T-cell (primary cell): ENCODE measurements around the gene CEBPZOS. TPM values are rescaled to one million over a fixed set of nuclear protein-coding genes. Genes with fewer than 3 reads are reported as not detected.

Experiments
- ATAC-seq, 4 experiments: fragments of 200-7000 bp in 3 of 4; fragments of 150-1000 bp in 1 of 4; cut with Tn5 transposase; replicated peaks in 1 of 4; 1 replicate in 3 of 4; 2 replicates in 1 of 4; pipeline ENCODE4 v1.10.0; 2021; ENCODE audit warnings: moderate library complexity in 3 of 4, mild to moderate bottlenecking in 2 of 4, moderate number of reproducible peaks in 1 of 4
- CTCF ChIA-PET, 2 donors: fragments of 300-600 bp; sonication (Branson Sonifier 250); formaldehyde crosslinking; loops; one replicate each; lab custom pipeline; 2022; ENCODE audit warnings: antibody characterized with exemption in 2 of 2; lab: Charles Lee
- POLR2A ChIA-PET, 2 donors: fragments of 300-600 bp; sonication (Branson Sonifier 250); formaldehyde crosslinking; loops; one replicate each; lab custom pipeline; 2022; ENCODE audit warnings: antibody characterized with exemption in 2 of 2; lab: Charles Lee
- DNase-seq, 35 experiments: peaks; one replicate each; pipeline versions ENCODE4 v3.0.0 to v3.0.0-alpha.2; 2013 to 2023
- H3K27ac ChIP-seq: one replicate; pipeline ENCODE4 v1.5.1; 2013; ENCODE audit warnings: low read length
- H3K27me3 ChIP-seq, 2 experiments: replicated peaks in 1 of 2; 1 replicate in 1 of 2; 2 replicates in 1 of 2; pipeline versions ENCODE4 v1.6.1 to v1.7.0; 2013; ENCODE audit warnings: low read length in 1 of 2, mixed read lengths in 1 of 2; ENCODE audit not compliant: control insufficient read depth in 2 of 2, insufficient read depth in 2 of 2; ENCODE audit errors: extremely low read depth in 1 of 2
- H3K36me3 ChIP-seq, 2 donors: 1 replicate in 1 of 2; 2 replicates in 1 of 2; pipeline versions ENCODE4 v1.6.1 to v1.7.0; 2013; ENCODE audit warnings: low read length in 1 of 2; ENCODE audit not compliant: control insufficient read depth in 2 of 2, insufficient read depth in 1 of 2; ENCODE audit errors: extremely low read depth in 1 of 2
- H3K4me1 ChIP-seq, 2 experiments: 1 replicate in 1 of 2; 2 replicates in 1 of 2; pipeline versions ENCODE4 v1.6.1 to v1.7.0; 2013; ENCODE audit warnings: low read length in 2 of 2, mixed read lengths in 1 of 2; ENCODE audit not compliant: insufficient read depth in 2 of 2, control insufficient read depth in 1 of 2; ENCODE audit errors: extremely low read depth in 1 of 2
- H3K4me3 ChIP-seq, 2 donors: 1 replicate in 1 of 2; 2 replicates in 1 of 2; pipeline versions ENCODE4 v1.5.1 to v1.7.0; 2013; ENCODE audit warnings: mild to moderate bottlenecking in 2 of 2, low read length in 1 of 2, moderate library complexity in 1 of 2; ENCODE audit not compliant: control insufficient read depth in 1 of 2; ENCODE audit errors: extremely low read depth in 1 of 2
- H3K9me3 ChIP-seq: 2 replicates; pipeline ENCODE4 v1.7.0; 2013
- H3K27ac Mint-ChIP-seq, 2 donors: one replicate each; pipeline ENCODE4 v1.8.0; 2020 to 2021; ENCODE audit warnings: mild to moderate bottlenecking in 2 of 2, mixed read lengths in 2 of 2
- H3K27me3 Mint-ChIP-seq, 2 donors: one replicate each; pipeline ENCODE4 v1.8.0; 2021 to 2022; ENCODE audit warnings: mixed read lengths in 2 of 2
- H3K36me3 Mint-ChIP-seq: one replicate; pipeline ENCODE4 v1.8.0; 2021; ENCODE audit warnings: mixed read lengths
- H3K4me1 Mint-ChIP-seq, 3 donors: one replicate each; pipeline ENCODE4 v1.8.0; 2020 to 2022; ENCODE audit warnings: mixed read lengths in 3 of 3, mild to moderate bottlenecking in 1 of 3
- H3K4me3 Mint-ChIP-seq, 3 donors: one replicate each; pipeline ENCODE4 v1.8.0; 2020 to 2022; ENCODE audit warnings: mild to moderate bottlenecking in 3 of 3, mixed read lengths in 3 of 3, moderate library complexity in 3 of 3
- H3K9me3 Mint-ChIP-seq, 3 donors: one replicate each; pipeline ENCODE4 v1.8.0; 2020 to 2022; ENCODE audit warnings: mixed read lengths in 3 of 3
- WGBS: methylation state at CpG from one replicate; pipeline ENCODE4 v1.1.5; 2013; ENCODE audit warnings: missing lambda C conversion rate; ENCODE audit not compliant: insufficient coverage; 5-methylcytosine and 5-hydroxymethylcytosine counted together
- total RNA-seq, 35 experiments: library from RNA in 6 of 35; stranded (reverse) in 6 of 35; fragments of 120-200 nt in 1 of 35; gene quantifications; one replicate each; pipeline versions ENCODE4 v1.2.1 to v1.2.4 and lab custom pipeline; 2013 to 2026

CEBPZOS gene
- total RNA-seq: 10 to 100 TPM; 23.9 to 40.1 (median 37.5) TPM
- total RNA-seq (2013): 31.6 TPM
- total RNA-seq (lab: John Stamatoyannopoulos, UW): 13.6 to 38.5 (median 26.2) reads per million in 29 experiments

GRCh38 chr2:37196320-37197195, at the start of gene CEBPZOS:
TSS of gene CEBPZOS (plus strand) at chr2:37196496. CDS start at chr2:37199705, 3,209 bp downstream.
- no peaks in the 10 kb centered on the region for H3K9me3 Mint-ChIP-seq
- Histone ChIP-seq H3K36me3 (peaks cover 0 to 14% of the 10 kb centered on the region in 2 donors), H3K27ac (peak within 1 kb of the TSS; percentile 50), H3K9me3 (no peaks in the 10 kb centered on the region), H3K4me3 (peak within 1 kb of the TSS; percentile 64 to 87), H3K27me3 (no peaks in the 10 kb centered on the region), H3K4me1 (peaks cover 4 to 29% of the 10 kb centered on the region in 2 experiments)
- H3K36me3 Mint-ChIP-seq: peaks cover 17% of the 10 kb centered on the region
- CTCF ChIA-PET: interaction anchor here in 1 of 2 donors (0.5 to 0.8 kb wide), 3 partner anchors 22 to 47 kb away, joined by 3 to 7 read pairs (median 3); no protein-coding TSS in a partner anchor
- POLR2A ChIA-PET: interaction anchor here in 1 of 2 donors (0.6 to 1.1 kb wide), 3 partner anchors 32 to 1470 kb away, joined by 3 to 5 read pairs (median 3); partner anchors contain the start of genes CEBPZ and NDUFAF7
- under 1% methylated on average over 51 of the region's 72 CpGs for WGBS
- peak; percentile 70 to 94 (median 84) for DNase-seq
- H3K4me3 Mint-ChIP-seq: peak within 1 kb of the TSS; percentile 86 to 99 (median 99)
- H3K27me3 Mint-ChIP-seq: no peaks in the 10 kb centered on the region
- peaks cover 36 to 46% (median 38%) of the 10 kb centered on the region in 3 donors for H3K4me1 Mint-ChIP-seq
- peak within 1 kb of the TSS; percentile 97 to 99 for H3K27ac Mint-ChIP-seq
- peak; percentile 87 to 92 (median 90) for ATAC-seq

- Mint-ChIP-seq H3K36me3 (peaks cover 47% of the 10 kb centered on the region), H3K4me3 (no peak overlapping the region), H3K27me3 (no peaks in the 10 kb centered on the region), H3K4me1 (peaks cover 36 to 45% (median 36%) of the 10 kb centered on the region in 3 donors), H3K27ac (peak overlapping the region in 1 of 2 donors; percentile 8), H3K9me3 (peaks cover 0 to 3% (median 2%) of the 10 kb centered on the region in 3 donors)
- H3K4me3 ChIP-seq: no peak overlapping the region
- ATAC-seq (no peak), DNase-seq (no peak)
- H3K27ac ChIP-seq: no peak overlapping the region
- H3K27me3 ChIP-seq: no peaks in the 10 kb centered on the region
- no peaks in the 10 kb centered on the region for H3K9me3 ChIP-seq
- ChIA-PET CTCF (no interaction called here), POLR2A (no interaction called here)
- H3K36me3 ChIP-seq: peaks cover 0 to 39% of the 10 kb centered on the region in 2 donors
- WGBS: no CpG with 5 or more reads among the region's 7 CpGs
- H3K4me1 ChIP-seq: peaks cover 0 to 9% of the 10 kb centered on the region in 2 experiments
These were observed 48.0 kb upstream of the CEBPZOS start for GRCh38 chr2:37148325-37148724.

- H3K36me3 ChIP-seq: peaks cover 0 to 29% of the 10 kb centered on the region in 2 donors
- H3K36me3 Mint-ChIP-seq: peaks cover 53% of the 10 kb centered on the region
- CTCF ChIA-PET: interaction anchor here in 1 of 2 donors (0.6 to 0.7 kb wide), 2 partner anchors 47 to 250 kb away, joined by 3 to 5 read pairs; no protein-coding TSS in a partner anchor
These were observed 46.5 kb upstream of the CEBPZOS start for GRCh38 chr2:37149626-37150322.

GRCh38 chr2:37153224-37153623, 43.1 kb upstream of the CEBPZOS start:
- Mint-ChIP-seq H3K9me3 (peaks cover 0 to 3% (median 2%) of the 10 kb centered on the region in 3 donors), H3K27ac (peak overlapping the region; percentile 0 to 19), H3K4me3 (no peak overlapping the region), H3K36me3 (peaks cover 39% of the 10 kb centered on the region), H3K4me1 (peaks cover 70 to 78% (median 74%) of the 10 kb centered on the region in 3 donors), H3K27me3 (no peaks in the 10 kb centered on the region)
- no CpG with 5 or more reads among the region's 5 CpGs for WGBS
- no peaks in the 10 kb centered on the region for H3K27me3 ChIP-seq
- CTCF ChIA-PET: no interaction called here
- H3K4me1 ChIP-seq: peaks cover 17 to 29% of the 10 kb centered on the region in 2 experiments
- DNase-seq (no peak), ATAC-seq (no peak)
- peaks cover 0 to 7% of the 10 kb centered on the region in 2 donors for H3K36me3 ChIP-seq
- no peaks in the 10 kb centered on the region for H3K9me3 ChIP-seq
- POLR2A ChIA-PET: no interaction called here
- no peak overlapping the region for H3K27ac ChIP-seq
- H3K4me3 ChIP-seq: no peak overlapping the region

More at GRCh38 chr2:37149626-37150322, 46.5 kb upstream of the CEBPZOS start:
- H3K9me3 ChIP-seq: no peaks in the 10 kb centered on the region
- H3K4me3 Mint-ChIP-seq: peak overlapping the region; percentile 22 to 66 (median 44)
- H3K27me3 Mint-ChIP-seq: no peaks in the 10 kb centered on the region
- peak in 2 of 35 experiments; percentile 6 to 38 for DNase-seq
- H3K27ac Mint-ChIP-seq: peak overlapping the region; percentile 54 to 84
- peak overlapping the region; percentile 10 for H3K27ac ChIP-seq
- peaks cover 0 to 3% (median 2%) of the 10 kb centered on the region in 3 donors for H3K9me3 Mint-ChIP-seq
- no peak overlapping the region for H3K4me3 ChIP-seq
- 52% methylated on average over 3 of the region's 6 CpGs for WGBS
- no peaks in the 10 kb centered on the region for H3K27me3 ChIP-seq
- peaks cover 45 to 52% (median 47%) of the 10 kb centered on the region in 3 donors for H3K4me1 Mint-ChIP-seq
- H3K4me1 ChIP-seq: peaks cover 3 to 9% of the 10 kb centered on the region in 2 experiments
- POLR2A ChIA-PET: interaction anchor here in 1 of 2 donors (0.6 kb wide), 1 partner anchor 173 kb away, joined by 3 read pairs; no protein-coding TSS in a partner anchor
- ATAC-seq: peak in 2 of 4 experiments; percentile 60 to 62

GRCh38 chr2:37154785-37155184, 41.5 kb upstream of the CEBPZOS start:
- no peaks in the 10 kb centered on the region for H3K9me3 ChIP-seq
- Mint-ChIP-seq H3K4me1 (peaks cover 68 to 77% (median 69%) of the 10 kb centered on the region in 3 donors), H3K36me3 (peaks cover 28% of the 10 kb centered on the region), H3K4me3 (peak overlapping the region; percentile 88 to 95 (median 93)), H3K27me3 (no peaks in the 10 kb centered on the region), H3K27ac (peak overlapping the region; percentile 88 to 91), H3K9me3 (peaks cover 0 to 3% (median 2%) of the 10 kb centered on the region in 3 donors)
- peaks cover 0 to 2% of the 10 kb centered on the region in 2 donors for H3K36me3 ChIP-seq
- ChIA-PET POLR2A (interaction anchor here (0.5 to 0.7 kb wide), 3 partner anchors 9 to 58 kb away, joined by 3 to 9 read pairs (median 3); no protein-coding TSS in a partner anchor), CTCF (interaction anchor here in 1 of 2 donors (0.6 kb wide), 1 partner anchor 241 kb away, joined by 3 read pairs; no protein-coding TSS in a partner anchor)
- no peaks in the 10 kb centered on the region for H3K27me3 ChIP-seq
- ATAC-seq (no peak), DNase-seq (no peak)
- 93% methylated on average over 4 of the region's 4 CpGs for WGBS
- H3K4me1 ChIP-seq: peaks cover 17 to 30% of the 10 kb centered on the region in 2 experiments
- no peak overlapping the region for H3K4me3 ChIP-seq
- no peak overlapping the region for H3K27ac ChIP-seq
